Neural cell (in vitro differentiated cells): Measurements from ENCODE around the gene HSDL2. TPM values are rescaled to one million over a fixed set of nuclear protein-coding genes. Genes with fewer than 3 reads are reported as not detected.
"Not testable (repeated sequence)": the region's sequence is repeated elsewhere in the genome, so short reads cannot be mapped to it uniquely, and the experiment has no call there.

Experiments
- H2AFZ ChIP-seq: fragments of 200-600, 300-800 bp; sonication (generic), shearing (Covaris generic); 2 replicates; pipeline ENCODE4 v1.6.0; 2014; ENCODE audit warnings: low read depth, mild to moderate bottlenecking, antibody characterized with exemption, low read length, moderate library complexity
- H3F3A ChIP-seq: fragments of 200-600 bp; shearing (Covaris generic); 2 replicates; pipeline ENCODE4 v1.6.1; 2016; ENCODE audit warnings: mild to moderate bottlenecking, moderate library complexity, mixed read lengths, antibody characterized with exemption, low read length; ENCODE audit not compliant: insufficient read depth, poor library complexity, severe bottlenecking
- H3K27ac ChIP-seq: fragments of 200-600, 300-800 bp; sonication (generic), shearing (Covaris generic); 2 replicates; pipeline ENCODE4 v1.5.1; 2014; ENCODE audit warnings: mild to moderate bottlenecking, low read length, moderate library complexity
- H3K27me3 ChIP-seq: fragments of 300-800, 200-600 bp; sonication (generic), shearing (Covaris generic); 2 replicates; pipeline ENCODE4 v1.6.0; 2014; ENCODE audit warnings: mild to moderate bottlenecking, low read depth, low read length, moderate library complexity; ENCODE audit not compliant: insufficient read depth
- H3K36me3 ChIP-seq: fragments of 300-800, 200-600 bp; sonication (generic), shearing (Covaris generic); 2 replicates; pipeline ENCODE4 v1.5.1; 2014; ENCODE audit warnings: mild to moderate bottlenecking, antibody characterized with exemption, low read length, moderate library complexity; ENCODE audit not compliant: insufficient read depth
- H3K4me2 ChIP-seq: fragments of 300-800, 200-600 bp; sonication (generic), shearing (Covaris generic); 2 replicates; pipeline ENCODE4 v1.6.0; 2014; ENCODE audit warnings: mild to moderate bottlenecking, low read length
- H3K4me3 ChIP-seq: fragments of 300-800, 200-600 bp; sonication (generic), shearing (Covaris generic); 2 replicates; pipeline ENCODE4 v1.5.1; 2014; ENCODE audit warnings: mild to moderate bottlenecking, low read length, moderate library complexity
- H3K79me2 ChIP-seq: fragments of 200-600 bp; shearing (Covaris generic); replicated peaks from 2 replicates; pipeline ENCODE4 v1.6.0; 2014; ENCODE audit warnings: mild to moderate bottlenecking, low read length, moderate library complexity; ENCODE audit not compliant: insufficient read depth
- H3K9ac ChIP-seq: fragments of 300-800, 200-600 bp; sonication (generic), shearing (Covaris generic); 2 replicates; pipeline ENCODE4 v1.6.1; 2016; ENCODE audit warnings: mild to moderate bottlenecking, low read length, mixed read lengths
- H3K9me2 ChIP-seq: fragments of 200-600 bp; shearing (Covaris generic); 2 replicates; pipeline ENCODE4 v1.6.1; 2016; ENCODE audit warnings: mild to moderate bottlenecking, low read length, mixed read lengths; ENCODE audit not compliant: insufficient read depth
- H3K9me3 ChIP-seq: fragments of 200-600, 300-800 bp; sonication (generic), shearing (Covaris generic); 2 replicates; pipeline ENCODE4 v1.6.1; 2016; ENCODE audit warnings: mild to moderate bottlenecking, mixed run types, low read length, moderate library complexity, mixed read lengths
- H4K20me1 ChIP-seq: fragments of 200-600 bp; shearing (Covaris generic); 2 replicates; pipeline ENCODE4 v1.6.1; 2016; ENCODE audit warnings: mild to moderate bottlenecking, mixed run types; ENCODE audit not compliant: insufficient read depth
- EP300 ChIP-seq: fragments of 450-650 bp; conservative IDR thresholded peaks from 2 replicates; pipeline ENCODE4 v1.6.1; 2014; ENCODE audit warnings: antibody characterized with exemption, mild to moderate bottlenecking, moderate library complexity; ENCODE audit not compliant: poor library complexity, severe bottlenecking
- EZH2 ChIP-seq: fragments of 200-600, 300-800 bp; shearing (Covaris generic), sonication (generic); IDR thresholded peaks from 2 replicates; pipeline ENCODE4 v1.6.1; 2014; ENCODE audit warnings: antibody characterized with exemption, low read length, borderline replicate concordance, mild to moderate bottlenecking; ENCODE audit not compliant: insufficient read depth, poor library complexity, severe bottlenecking
- MXI1 ChIP-seq: fragments of 450-650 bp; conservative IDR thresholded peaks from 2 replicates; pipeline ENCODE4 v1.6.1; 2014; ENCODE audit warnings: antibody characterized with exemption, mild to moderate bottlenecking; ENCODE audit not compliant: poor library complexity, severe bottlenecking
- POLR2AphosphoS5 ChIP-seq: IDR thresholded peaks from 2 replicates; pipeline ENCODE4 v1.6.1; 2012
- RAD21 ChIP-seq: fragments of 450-650 bp; conservative IDR thresholded peaks from 2 replicates; pipeline ENCODE4 v1.6.1; 2014; ENCODE audit warnings: antibody characterized with exemption, mild to moderate bottlenecking, moderate library complexity
- SMC3 ChIP-seq: fragments of 450-650 bp; conservative IDR thresholded peaks from 2 replicates; pipeline ENCODE4 v1.6.1; 2014; ENCODE audit warnings: antibody characterized with exemption, mild to moderate bottlenecking, moderate library complexity; ENCODE audit not compliant: poor library complexity
- TAF1 ChIP-seq: IDR thresholded peaks from 2 replicates; pipeline ENCODE4 v1.6.1; 2012; ENCODE audit warnings: low read depth
- polyA plus RNA-seq: library from polyadenylated mRNA; depleted of rRNA; stranded (reverse); fragments of >200 nt; gene quantifications from 2 replicates; pipeline ENCODE4 v1.2.3, GENCODE V29; 2014
- TF ChIP-seq, protein P1 (sequence below): fragments of 450-650 bp; IDR thresholded peaks from 2 replicates; pipeline ENCODE4 v1.5.1; 2014; ENCODE audit warnings: antibody characterized with exemption, mild to moderate bottlenecking, moderate library complexity; ENCODE audit not compliant: poor library complexity, severe bottlenecking
- TF ChIP-seq, protein P2 (sequence below): IDR thresholded peaks from 2 replicates; pipeline ENCODE4 v1.6.1; 2012; ENCODE audit warnings: borderline replicate concordance

HSDL2 gene
- polyA plus RNA-seq, 1 donor from 2014 or later: 9.0 TPM

DNA sequence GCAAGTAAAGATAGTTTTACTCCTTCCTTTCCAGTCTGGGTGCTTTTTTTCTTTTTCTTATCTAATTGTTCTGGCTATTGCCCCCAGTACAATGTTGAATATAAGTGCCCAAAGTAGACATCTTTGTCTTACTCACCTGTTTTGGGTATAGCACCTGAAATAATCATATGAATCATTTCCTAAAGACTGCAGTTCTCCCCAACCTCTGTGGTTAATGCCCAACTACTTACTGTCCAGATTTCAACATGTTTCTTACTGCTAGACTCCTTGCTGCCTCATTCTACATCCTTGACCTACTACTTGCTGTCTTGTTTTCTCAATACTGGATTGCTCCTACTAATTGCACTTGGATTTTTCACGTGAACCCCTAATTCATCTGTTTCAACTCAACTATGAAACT, 8.8 kb upstream of the HSDL2 start:
- Histone ChIP-seq H3K4me2 (no peak overlapping the region), H3K36me3 (no peaks in the 10 kb centered on the region), H3K4me3 (no peak overlapping the region), H3K9me2 (no peaks in the 10 kb centered on the region), H3K27ac (no peak overlapping the region), H4K20me1 (no peaks in the 10 kb centered on the region), H2AFZ (no peak overlapping the region), H3F3A (no peaks in the 10 kb centered on the region), H3K27me3 (no peaks in the 10 kb centered on the region), H3K9ac (no peak overlapping the region), H3K9me3 (peaks cover 5% of the 10 kb centered on the region), H3K79me2 (no peaks in the 10 kb centered on the region)
- TF ChIP-seq RAD21: no peak
- TF ChIP-seq MXI1: no peak
- no peak for TF ChIP-seq EZH2
- TF ChIP-seq, protein P1, sequence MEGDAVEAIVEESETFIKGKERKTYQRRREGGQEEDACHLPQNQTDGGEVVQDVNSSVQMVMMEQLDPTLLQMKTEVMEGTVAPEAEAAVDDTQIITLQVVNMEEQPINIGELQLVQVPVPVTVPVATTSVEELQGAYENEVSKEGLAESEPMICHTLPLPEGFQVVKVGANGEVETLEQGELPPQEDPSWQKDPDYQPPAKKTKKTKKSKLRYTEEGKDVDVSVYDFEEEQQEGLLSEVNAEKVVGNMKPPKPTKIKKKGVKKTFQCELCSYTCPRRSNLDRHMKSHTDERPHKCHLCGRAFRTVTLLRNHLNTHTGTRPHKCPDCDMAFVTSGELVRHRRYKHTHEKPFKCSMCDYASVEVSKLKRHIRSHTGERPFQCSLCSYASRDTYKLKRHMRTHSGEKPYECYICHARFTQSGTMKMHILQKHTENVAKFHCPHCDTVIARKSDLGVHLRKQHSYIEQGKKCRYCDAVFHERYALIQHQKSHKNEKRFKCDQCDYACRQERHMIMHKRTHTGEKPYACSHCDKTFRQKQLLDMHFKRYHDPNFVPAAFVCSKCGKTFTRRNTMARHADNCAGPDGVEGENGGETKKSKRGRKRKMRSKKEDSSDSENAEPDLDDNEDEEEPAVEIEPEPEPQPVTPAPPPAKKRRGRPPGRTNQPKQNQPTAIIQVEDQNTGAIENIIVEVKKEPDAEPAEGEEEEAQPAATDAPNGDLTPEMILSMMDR: no peak
- TF ChIP-seq TAF1: no peak
- TF ChIP-seq POLR2AphosphoS5: no peak
- TF ChIP-seq EP300: no peak
- TF ChIP-seq SMC3: no peak
- TF ChIP-seq, protein P2, sequence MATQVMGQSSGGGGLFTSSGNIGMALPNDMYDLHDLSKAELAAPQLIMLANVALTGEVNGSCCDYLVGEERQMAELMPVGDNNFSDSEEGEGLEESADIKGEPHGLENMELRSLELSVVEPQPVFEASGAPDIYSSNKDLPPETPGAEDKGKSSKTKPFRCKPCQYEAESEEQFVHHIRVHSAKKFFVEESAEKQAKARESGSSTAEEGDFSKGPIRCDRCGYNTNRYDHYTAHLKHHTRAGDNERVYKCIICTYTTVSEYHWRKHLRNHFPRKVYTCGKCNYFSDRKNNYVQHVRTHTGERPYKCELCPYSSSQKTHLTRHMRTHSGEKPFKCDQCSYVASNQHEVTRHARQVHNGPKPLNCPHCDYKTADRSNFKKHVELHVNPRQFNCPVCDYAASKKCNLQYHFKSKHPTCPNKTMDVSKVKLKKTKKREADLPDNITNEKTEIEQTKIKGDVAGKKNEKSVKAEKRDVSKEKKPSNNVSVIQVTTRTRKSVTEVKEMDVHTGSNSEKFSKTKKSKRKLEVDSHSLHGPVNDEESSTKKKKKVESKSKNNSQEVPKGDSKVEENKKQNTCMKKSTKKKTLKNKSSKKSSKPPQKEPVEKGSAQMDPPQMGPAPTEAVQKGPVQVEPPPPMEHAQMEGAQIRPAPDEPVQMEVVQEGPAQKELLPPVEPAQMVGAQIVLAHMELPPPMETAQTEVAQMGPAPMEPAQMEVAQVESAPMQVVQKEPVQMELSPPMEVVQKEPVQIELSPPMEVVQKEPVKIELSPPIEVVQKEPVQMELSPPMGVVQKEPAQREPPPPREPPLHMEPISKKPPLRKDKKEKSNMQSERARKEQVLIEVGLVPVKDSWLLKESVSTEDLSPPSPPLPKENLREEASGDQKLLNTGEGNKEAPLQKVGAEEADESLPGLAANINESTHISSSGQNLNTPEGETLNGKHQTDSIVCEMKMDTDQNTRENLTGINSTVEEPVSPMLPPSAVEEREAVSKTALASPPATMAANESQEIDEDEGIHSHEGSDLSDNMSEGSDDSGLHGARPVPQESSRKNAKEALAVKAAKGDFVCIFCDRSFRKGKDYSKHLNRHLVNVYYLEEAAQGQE: no peak

DNA sequence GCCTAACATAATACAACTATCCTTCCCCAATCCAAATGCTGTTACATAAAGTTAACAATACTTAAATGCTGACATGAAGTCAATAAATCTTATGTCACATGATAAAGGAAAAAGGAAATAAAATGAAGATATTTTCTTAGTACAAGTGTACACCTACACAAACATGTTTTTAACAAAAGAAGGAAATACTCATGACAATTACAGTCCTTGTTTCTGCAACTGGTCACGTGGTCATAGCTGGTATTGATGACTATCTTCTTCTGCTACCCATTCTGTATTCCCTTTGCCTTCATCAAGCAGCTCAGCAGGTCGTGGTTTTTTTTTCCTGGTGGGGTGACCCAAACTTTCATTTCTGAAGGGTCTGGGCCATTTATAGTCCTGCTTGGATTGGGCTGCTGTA, 6.2 kb upstream of the HSDL2 start:
- not testable (repeated sequence) for H3K9me2 ChIP-seq, H3K27ac ChIP-seq, H3K27me3 ChIP-seq, H3K4me3 ChIP-seq, H3K9me3 ChIP-seq, H3K4me2 ChIP-seq, H4K20me1 ChIP-seq, H3K9ac ChIP-seq, H3K79me2 ChIP-seq, H3F3A ChIP-seq, H2AFZ ChIP-seq, H3K36me3 ChIP-seq

DNA sequence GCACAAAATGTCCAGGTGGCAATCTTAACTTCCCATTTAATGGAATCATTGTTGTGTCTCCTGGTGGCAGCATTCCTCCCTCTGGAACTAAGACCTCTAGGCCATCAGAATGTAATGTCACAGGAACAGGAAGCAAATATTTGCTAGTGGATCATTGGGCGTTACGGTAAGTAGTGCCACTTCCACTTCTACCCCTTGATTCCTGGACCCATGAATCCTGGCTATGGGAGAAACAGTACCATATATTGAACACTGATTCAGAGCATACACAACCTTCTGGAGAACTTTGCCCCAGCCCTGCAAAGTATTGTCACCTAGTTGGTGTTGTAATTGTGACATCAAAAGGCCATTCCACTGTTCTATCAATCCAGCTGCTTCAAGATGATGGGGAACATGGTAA, 5.7 kb upstream of the HSDL2 start:
- H3K4me3 ChIP-seq, H3K27me3 ChIP-seq, H3K27ac ChIP-seq, H3F3A ChIP-seq, H4K20me1 ChIP-seq, H2AFZ ChIP-seq, H3K4me2 ChIP-seq, H3K36me3 ChIP-seq, H3K9me2 ChIP-seq, H3K9ac ChIP-seq, H3K9me3 ChIP-seq, H3K79me2 ChIP-seq: not testable (repeated sequence)
